HepG2 (cell line): ENCODE data around the gene SUN5. TPM values are rescaled to one million over a fixed set of nuclear protein-coding genes. Genes with fewer than 3 reads are reported as not detected.

Experiments used
- HNRNPUL1 ChIP-seq: fragments of 200-400 bp; formaldehyde crosslinking; IDR thresholded peaks from 2 replicates; pipeline ENCODE4 v1.6.1; 2017; ENCODE audit warnings: low read depth, mild to moderate bottlenecking, low read length, moderate library complexity
- MIER2 ChIP-seq: IDR thresholded peaks from 2 replicates; pipeline ENCODE4 v1.6.1; 2016; ENCODE audit warnings: missing biosample characterization, missing genetic modification reagents
- MXD4 ChIP-seq: IDR thresholded peaks from 2 replicates; pipeline ENCODE4 v1.6.1; 2016; ENCODE audit warnings: mild to moderate bottlenecking, missing biosample characterization, missing genetic modification reagents
- NFAT5 ChIP-seq: sonication (generic); formaldehyde crosslinking; IDR thresholded peaks from 2 replicates; pipeline ENCODE4 v1.4.0; 2020; ENCODE audit warnings: missing genetic modification reagents
- RNF2 ChIP-seq: fragments of 450-650 bp; conservative IDR thresholded peaks from 2 replicates; pipeline ENCODE4 v1.6.1; 2016; ENCODE audit warnings: low read depth
- SAFB2 ChIP-seq: sonication (generic); formaldehyde crosslinking; IDR thresholded peaks from 2 replicates; pipeline ENCODE4 v1.5.1; 2020; ENCODE audit warnings: missing genetic modification reagents, low read depth, mild to moderate bottlenecking, borderline replicate concordance
- THRA ChIP-seq: sonication (generic); formaldehyde crosslinking; IDR thresholded peaks from 2 replicates; pipeline ENCODE4 v1.4.0; 2020; ENCODE audit warnings: missing genetic modification reagents, borderline replicate concordance
- ZHX1 ChIP-seq: sonication (generic); formaldehyde crosslinking; IDR thresholded peaks from 2 replicates; pipeline ENCODE4 v1.8.1; 2022; ENCODE audit warnings: low read depth, mild to moderate bottlenecking, missing genetic modification reagents
- ZMAT3 ChIP-seq: sonication (generic); formaldehyde crosslinking; conservative IDR thresholded peaks from 2 replicates; pipeline ENCODE4 v1.7.0; 2021; ENCODE audit warnings: missing genetic modification reagents
- ZNF253 ChIP-seq: sonication (generic); formaldehyde crosslinking; IDR thresholded peaks from 2 replicates; pipeline ENCODE4 v1.8.0; 2022; ENCODE audit warnings: mild to moderate bottlenecking, missing genetic modification reagents, borderline replicate concordance
- ZNF264 ChIP-seq: sonication (generic); formaldehyde crosslinking; IDR thresholded peaks from 2 replicates; pipeline ENCODE4 v1.4.0; 2020; ENCODE audit warnings: missing genetic modification reagents
- ZNF3 ChIP-seq: IDR thresholded peaks from 2 replicates; pipeline ENCODE4 v1.7.0; 2017; ENCODE audit warnings: inconsistent platforms
- ZNF580 ChIP-seq: IDR thresholded peaks from 2 replicates; pipeline ENCODE4 v1.6.1; 2016; ENCODE audit warnings: low read depth, borderline replicate concordance
- ZNF639 ChIP-seq: conservative IDR thresholded peaks from 2 replicates; pipeline ENCODE4 v1.6.1; 2018; ENCODE audit warnings: missing genetic modification reagents
- ZNF644 ChIP-seq: IDR thresholded peaks from 2 replicates; pipeline ENCODE4 v1.6.1; 2016; ENCODE audit warnings: low read depth
- ZNF710 ChIP-seq: sonication (generic); formaldehyde crosslinking; IDR thresholded peaks from 2 replicates; pipeline ENCODE4 v1.5.0; 2020; ENCODE audit warnings: mild to moderate bottlenecking, missing genetic modification reagents, borderline replicate concordance
- ZNF816 ChIP-seq: sonication (generic); formaldehyde crosslinking; IDR thresholded peaks from 2 replicates; pipeline ENCODE4 v1.8.0; 2022; ENCODE audit warnings: missing genetic modification reagents, mild to moderate bottlenecking, borderline replicate concordance
- polyA plus RNA-seq, 8 experiments: library from polyadenylated mRNA; depleted of rRNA in 3 of 8; stranded (reverse) in 7 of 8; unstranded in 1 of 8; fragments of >200 nt; fragmentation: Illumina TruSeq in 4 of 8; extraction: Trizol in 4 of 8; gene quantifications; 2 replicates each; pipeline versions ENCODE4 v1.2.1 to v1.2.3, GENCODE V29; 2011 to 2016; ENCODE audit warnings: low read depth in 4 of 8, missing spikeins in 1 of 8, mixed read lengths in 1 of 8; ENCODE audit not compliant: insufficient read depth in 1 of 8
- total RNA-seq, 5 experiments: library from RNA; depleted of rRNA; stranded (reverse); fragments of >200 nt; fragmentation: Illumina TruSeq; extraction: Trizol; gene quantifications; 2 replicates each; pipeline ENCODE4 v1.2.3, GENCODE V29; 2016; ENCODE audit warnings: low read depth in 1 of 5

SUN5 gene
- total and polyA plus RNA-seq, 2 of the 13 experiments (the other 11 are each of a cell fraction or from before 2014, with no cell fraction given): not detected

GRCh38 chr20:33043731-33044181 lies 39.5 kb upstream of the SUN5 start (continued):
- TF ChIP-seq ZNF639 (no peak), ZNF644 (CRISPR knock-in tag) (peak; percentile 42), HNRNPUL1 (no peak), ZNF3 (CRISPR knock-in tag) (0 out of 2 replicates have a peak, but pooled peaks have one; percentile 38), ZNF580 (0 out of 2 replicates have a peak, but pooled peaks have one; percentile 54), RNF2 (no peak), NFAT5 (CRISPR knock-in tag) (no peak), ZNF710 (CRISPR knock-in tag) (0 out of 2 replicates have a peak, but pooled peaks have one; percentile 7), ZMAT3 (CRISPR knock-in tag) (no peak), MIER2 (0 out of 2 replicates have a peak, but pooled peaks have one; percentile 31), THRA (CRISPR knock-in tag) (peak; percentile 96; the same call in 1 of the 2 replicates), SAFB2 (CRISPR knock-in tag) (no peak), ZNF253 (CRISPR knock-in tag) (no peak), MXD4 (CRISPR knock-in tag) (no peak), ZNF816 (no peak), ZHX1 (CRISPR knock-in tag) (0 out of 2 replicates have a peak, but pooled peaks have one; percentile 32), ZNF264 (CRISPR knock-in tag) (no peak)
